ENCODE measurements around the gene TERT. TPM values are rescaled to one million over a fixed set of nuclear protein-coding genes. Genes with fewer than 3 reads are reported as not detected.

Gene TERT
- total and polyA plus RNA-seq, 8 donors = 0.09 to 0.35 (median 0.14) TPM

GRCh38 chr5:1317921-1318565 is 23.2 kb upstream of the TERT start:
- intact Hi-C loops (cut with DNase I) = no loop called here
- DNase-seq (peak in 1 of 4 donors; percentile 17), ATAC-seq (no peak)
- no peak for TF ChIP-seq CTCF (IDR thresholded peaks at IDR 0.05)
- H3K27me3 ChIP-seq = peaks cover 0 to 6% of the 10 kb centered on the region in 2 donors
- peaks cover 0 to 62% of the 10 kb centered on the region in 2 donors for H3K36me3 ChIP-seq
- H3K27ac ChIP-seq = no peak overlapping the region
- H3K4me1 ChIP-seq = peaks cover 4 to 20% of the 10 kb centered on the region in 2 donors
- H3K4me3 ChIP-seq = no peak overlapping the region
- H3K9me3 ChIP-seq = no peaks in the 10 kb centered on the region

- peaks cover 0 to 6% of the 10 kb centered on the region in 2 donors for H3K27me3 ChIP-seq
- intact Hi-C loops (cut with DNase I) = no loop called here
- H3K36me3 ChIP-seq = peaks cover 0 to 49% of the 10 kb centered on the region in 2 donors
- TF ChIP-seq CTCF (IDR thresholded peaks at IDR 0.05) = no peak
- ATAC-seq = no peak
- no peak for DNase-seq
- H3K9me3 ChIP-seq = no peaks in the 10 kb centered on the region
- no peak overlapping the region for H3K4me3 ChIP-seq
- H3K27ac ChIP-seq = peak overlapping the region in 1 of 2 donors; percentile 58
- H3K4me1 ChIP-seq = peaks cover 4 to 20% of the 10 kb centered on the region in 2 donors
Observed at GRCh38 chr5:1316588-1317340, 21.9 kb upstream of the TERT start.

- no peak for TF ChIP-seq CTCF (IDR thresholded peaks at IDR 0.05)
- H3K9me3 ChIP-seq = no peaks in the 10 kb centered on the region
- H3K4me1 ChIP-seq = peaks cover 4 to 20% of the 10 kb centered on the region in 2 donors
- H3K36me3 ChIP-seq = peaks cover 0 to 41% of the 10 kb centered on the region in 2 donors
- no peak overlapping the region for H3K4me3 ChIP-seq
- intact Hi-C loops (cut with DNase I) = no loop called here
- DNase-seq (peak in 3 of 4 donors; percentile 75 to 84 (median 80)), ATAC-seq (peak; percentile 93)
- H3K27me3 ChIP-seq = peaks cover 0 to 6% of the 10 kb centered on the region in 2 donors
- H3K27ac ChIP-seq = peak overlapping the region; percentile 58 to 63
Observed at GRCh38 chr5:1315709-1316587, 21.1 kb upstream of the TERT start.

GRCh38 chr5:1315018-1315708 is 20.3 kb upstream of the TERT start:
- H3K4me3 ChIP-seq = no peak overlapping the region
- peaks cover 4 to 20% of the 10 kb centered on the region in 2 donors for H3K4me1 ChIP-seq
- ATAC-seq = no peak
- intact Hi-C loops (cut with DNase I) = no loop called here
- H3K36me3 ChIP-seq = peaks cover 0 to 33% of the 10 kb centered on the region in 2 donors
- no peak for DNase-seq
- H3K27me3 ChIP-seq = peaks cover 0 to 8% of the 10 kb centered on the region in 2 donors
- no peaks in the 10 kb centered on the region for H3K9me3 ChIP-seq
- TF ChIP-seq CTCF (IDR thresholded peaks at IDR 0.05) = no peak
- peak overlapping the region in 1 of 2 donors; percentile 50 for H3K27ac ChIP-seq

Data from left lung (tissue), 10 donors.